Upper lobe of left lung (tissue), 6 donors: ENCODE results near the gene KRT32. TPM values are rescaled to one million over a fixed set of nuclear protein-coding genes. Genes with fewer than 3 reads are reported as not detected.
A peak's percentile ranks its signal among the peaks of the same experiment; 100 is the strongest.

ENCODE experiments used
- ATAC-seq, 2 donors: fragments of 200-7000 bp; cut with Tn5 transposase; one replicate each; pipeline ENCODE4 v1.9.1; 2022; ENCODE audit warnings: mild to moderate bottlenecking in 2 of 2, moderate library complexity in 2 of 2; ENCODE audit not compliant: low FRiP score in 2 of 2
- DNase-seq, 2 donors: peaks; one replicate each; pipeline ENCODE4 v3.0.0-alpha.2; 2019 to 2020
- H3K27ac ChIP-seq, 4 donors: fragments of 200-600 bp; sonication (generic); one replicate each; pipeline ENCODE4 v1.5.1; 2016 to 2019
- H3K27me3 ChIP-seq, 4 donors: fragments of 200-600 bp; sonication (generic); one replicate each; pipeline ENCODE4 v1.5.1; 2017 to 2019
- H3K36me3 ChIP-seq, 4 donors: fragments of 200-600 bp; sonication (generic); one replicate each; pipeline ENCODE4 v1.5.1; 2016 to 2019
- H3K4me1 ChIP-seq, 4 donors: fragments of 200-600 bp; sonication (generic); one replicate each; pipeline ENCODE4 v1.5.1; 2018 to 2019
- H3K4me3 ChIP-seq, 4 donors: fragments of 200-600 bp; sonication (generic); one replicate each; pipeline ENCODE4 v1.5.1; 2017 to 2019; ENCODE audit warnings: mild to moderate bottlenecking in 2 of 4, moderate library complexity in 1 of 4
- H3K9me3 ChIP-seq, 4 donors: fragments of 200-600 bp; sonication (generic); one replicate each; pipeline ENCODE4 v1.5.1; 2018 to 2019
- CTCF ChIP-seq, 6 experiments: fragments of 450-650 bp in 4 of 6; fragments of 200-600 bp in 2 of 6; sonication (generic) in 2 of 6; IDR thresholded peaks; one replicate each; pipeline ENCODE4 v1.5.1; 2016 to 2019; ENCODE audit warnings: antibody characterized with exemption in 6 of 6
- EP300 ChIP-seq, 4 donors: sonication (generic); formaldehyde crosslinking; IDR thresholded peaks; one replicate each; pipeline ENCODE4 v1.5.1; 2017; ENCODE audit warnings: antibody characterized with exemption in 4 of 4, control low read depth in 2 of 4
- POLR2A ChIP-seq, 4 donors: fragments of 450-650 bp; IDR thresholded peaks; one replicate each; pipeline ENCODE4 v1.5.1; 2016 to 2017; ENCODE audit warnings: antibody characterized with exemption in 4 of 4, mild to moderate bottlenecking in 2 of 4
- POLR2AphosphoS5 ChIP-seq, 2 donors: sonication (generic); formaldehyde crosslinking; IDR thresholded peaks; one replicate each; pipeline ENCODE4 v1.5.1; 2017; ENCODE audit warnings: antibody characterized with exemption in 2 of 2
- WGBS, 2 donors: methylation state at CpG; one replicate each; pipeline ENCODE4 v1.1.5; 2017 to 2018; 5-methylcytosine and 5-hydroxymethylcytosine counted together
- total RNA-seq, 6 donors: library from RNA; depleted of rRNA in 4 of 6; stranded (reverse); fragments of >200 nt in 4 of 6; gene quantifications; one replicate each; pipeline versions ENCODE4 v1.1.0 to v1.2.1, GENCODE V29; 2016 to 2021
- donor health status: DM: no; HTN: no; CAD: no; lungs with moderate emphysema.
- donor health status: DM: no; HTN: yes; CAD: no; lungs with severe emphysema.

The KRT32 gene
- total RNA-seq, 6 donors from 2014 or later = not detected

- H3K4me1 ChIP-seq = peaks cover 0 to 9% (median 2%) of the 10 kb centered on the region in 4 donors
- 75% methylated on average over 10 of the region's 10 CpGs for WGBS, 2 donors
- no peaks in the 10 kb centered on the region for H3K36me3 ChIP-seq
- DNase-seq (no peak), ATAC-seq (no peak)
- TF ChIP-seq CTCF (IDR thresholded peaks at IDR 0.05) (no peak), EP300 (IDR thresholded peaks at IDR 0.05) (no peak), POLR2AphosphoS5 (IDR thresholded peaks at IDR 0.05) (no peak), POLR2A (IDR thresholded peaks at IDR 0.05) (no peak)
- no peak overlapping the region for H3K27ac ChIP-seq
- H3K9me3 ChIP-seq = no peaks in the 10 kb centered on the region
- H3K4me3 ChIP-seq = no peak overlapping the region
- H3K27me3 ChIP-seq = no peaks in the 10 kb centered on the region
Measured at GRCh38 chr17:41511716-41512115, 44.5 kb upstream of the KRT32 start.

DNA sequence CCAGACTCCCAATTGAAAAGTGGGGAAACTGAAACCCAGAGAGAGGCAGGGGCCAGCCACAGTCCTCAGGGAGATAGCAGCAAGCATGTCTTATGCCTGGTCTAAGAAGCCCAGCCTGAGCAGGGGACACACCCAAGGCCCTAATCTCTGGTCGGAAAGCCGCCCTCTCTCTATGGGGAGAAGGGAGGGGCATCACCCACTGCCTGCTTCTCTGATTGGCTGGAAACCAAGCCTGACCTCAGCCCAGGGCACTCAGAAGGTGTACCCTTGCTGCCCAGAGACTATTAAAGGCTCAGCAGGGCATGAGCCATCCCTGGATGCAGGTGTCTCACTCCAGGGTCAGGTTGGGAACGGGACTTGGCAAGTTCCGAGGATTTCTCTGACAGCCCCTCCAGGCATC is 43.9 kb upstream of the KRT32 start:
- no peak overlapping the region for H3K4me3 ChIP-seq
- no peaks in the 10 kb centered on the region for H3K27me3 ChIP-seq
- DNase-seq (peak in 1 of 2 donors; percentile 57), ATAC-seq (no peak)
- H3K9me3 ChIP-seq = no peaks in the 10 kb centered on the region
- peaks cover 0 to 9% (median 1%) of the 10 kb centered on the region in 4 donors for H3K4me1 ChIP-seq
- 65 to 71% methylated on average over 2 to 4 of the region's 4 CpGs for WGBS, 2 donors
- no peaks in the 10 kb centered on the region for H3K36me3 ChIP-seq
- no peak overlapping the region for H3K27ac ChIP-seq
- TF ChIP-seq POLR2A (IDR thresholded peaks at IDR 0.05) = no peak
- TF ChIP-seq EP300 (IDR thresholded peaks at IDR 0.05) = no peak
- TF ChIP-seq CTCF (IDR thresholded peaks at IDR 0.05) = no peak
- TF ChIP-seq POLR2AphosphoS5 (IDR thresholded peaks at IDR 0.05) = no peak

DNA sequence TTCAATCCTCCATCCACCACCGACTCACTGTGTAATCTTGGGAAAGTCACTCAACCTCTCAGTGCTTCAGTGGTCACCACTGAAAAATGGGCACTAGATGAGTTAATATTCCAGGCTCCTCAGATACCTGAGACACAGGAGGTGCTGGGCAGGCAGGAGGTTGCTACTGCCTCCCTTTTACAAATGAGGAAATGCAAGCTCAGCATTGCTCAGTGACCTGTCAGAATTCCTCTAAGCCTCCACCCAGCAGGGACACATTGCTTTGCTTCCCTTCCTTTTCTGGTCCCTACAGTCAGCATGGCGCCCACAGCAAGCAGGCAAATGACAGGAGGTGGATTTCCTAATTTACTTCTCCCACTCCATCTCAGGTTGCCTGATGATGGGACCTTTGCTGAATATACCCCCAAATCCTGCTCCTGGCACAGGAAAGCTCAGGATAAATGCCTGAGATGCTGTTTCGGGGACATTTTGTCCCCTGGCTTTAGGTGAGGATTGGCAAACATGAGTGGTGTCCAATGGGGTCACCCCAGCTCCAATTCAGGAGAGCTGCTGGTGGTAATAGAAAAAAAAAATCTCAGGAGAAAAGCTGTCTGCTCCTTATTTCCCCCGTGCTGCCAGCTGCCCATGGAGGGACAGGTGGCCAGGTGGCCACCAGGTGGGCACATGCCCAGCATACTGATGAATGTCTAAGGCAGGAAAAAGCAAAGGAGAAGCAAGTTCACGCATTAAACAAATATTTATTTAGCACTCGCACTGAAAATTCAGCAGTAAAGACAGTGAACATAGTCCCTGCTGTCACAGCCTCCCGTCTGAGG is 43.3 kb upstream of the KRT32 start:
- Histone ChIP-seq H3K4me1 (peaks cover 0 to 9% (median 2%) of the 10 kb centered on the region in 4 donors), H3K27me3 (no peaks in the 10 kb centered on the region), H3K27ac (no peak overlapping the region), H3K36me3 (no peaks in the 10 kb centered on the region), H3K9me3 (no peaks in the 10 kb centered on the region), H3K4me3 (no peak overlapping the region)
- no peak for ATAC-seq
- WGBS, 2 donors = 74 to 80% methylated on average over 7 of the region's 7 CpGs
- TF ChIP-seq CTCF (IDR thresholded peaks at IDR 0.05) = peak in 1 of 6 experiments; percentile 6
- TF ChIP-seq POLR2A (IDR thresholded peaks at IDR 0.05) = no peak
- no peak for DNase-seq

GRCh38 chr17:41507315-41507880 is 40.2 kb upstream of the KRT32 start:
- Histone ChIP-seq H3K36me3 (no peaks in the 10 kb centered on the region), H3K9me3 (no peaks in the 10 kb centered on the region), H3K27me3 (no peaks in the 10 kb centered on the region), H3K27ac (peak overlapping the region in 2 of 4 donors; percentile 49 to 57), H3K4me1 (peaks cover 0 to 9% (median 4%) of the 10 kb centered on the region in 4 donors), H3K4me3 (no peak overlapping the region)
- TF ChIP-seq CTCF (IDR thresholded peaks at IDR 0.05) (no peak), EP300 (IDR thresholded peaks at IDR 0.05) (no peak), POLR2A (IDR thresholded peaks at IDR 0.05) (no peak), POLR2AphosphoS5 (IDR thresholded peaks at IDR 0.05) (no peak)
- ATAC-seq (no peak), DNase-seq (no peak)
- WGBS, 2 donors = 53 to 67% methylated on average over 5 to 10 of the region's 10 CpGs
